HepG2 (cell line): Measurements from ENCODE around the gene CERS6. TPM values are rescaled to one million over a fixed set of nuclear protein-coding genes. Genes with fewer than 3 reads are reported as not detected.
A peak's percentile ranks its signal among the peaks of the same experiment; 100 is the strongest.

Experiments used
- ADNP ChIP-seq: sonication (generic); formaldehyde crosslinking; IDR thresholded peaks from 2 replicates; pipeline ENCODE4 v1.4.0; 2020; ENCODE audit warnings: missing genetic modification reagents
- CHD2 ChIP-seq: IDR thresholded peaks from 2 replicates; pipeline ENCODE4 v1.6.1; 2011; ENCODE audit warnings: low read depth, low read length, improper control_type of control experiment
- ELF4 ChIP-seq: sonication (generic); formaldehyde crosslinking; IDR thresholded peaks from 2 replicates; pipeline ENCODE4 v1.5.0; 2020; ENCODE audit warnings: missing genetic modification reagents, mild to moderate bottlenecking, moderate library complexity, borderline replicate concordance
- KLF16 ChIP-seq, 2 experiments: sonication (generic) in 1 of 2; formaldehyde crosslinking in 1 of 2; IDR thresholded peaks; 2 replicates each; pipeline versions ENCODE4 v1.6.1 to v1.8.0; 2016 to 2023; ENCODE audit warnings: missing genetic modification reagents in 2 of 2, missing compliant biosample characterization in 1 of 2
- ONECUT2 ChIP-seq: sonication (generic); formaldehyde crosslinking; IDR thresholded peaks from 2 replicates; pipeline ENCODE4 v1.4.0; 2020; ENCODE audit warnings: missing genetic modification reagents
- RFXANK ChIP-seq: IDR thresholded peaks from 2 replicates; pipeline ENCODE4 v1.6.1; 2016
- SCMH1 ChIP-seq: sonication (generic); formaldehyde crosslinking; IDR thresholded peaks from 2 replicates; pipeline ENCODE4 v1.9.0; 2021; ENCODE audit warnings: missing genetic modification reagents, mild to moderate bottlenecking, borderline replicate concordance
- ZFP82 ChIP-seq: sonication (generic); formaldehyde crosslinking; IDR thresholded peaks from 2 replicates; pipeline ENCODE4 v1.5.1; 2020; ENCODE audit warnings: mild to moderate bottlenecking, missing genetic modification reagents, borderline replicate concordance
- ZNF552 ChIP-seq: sonication (generic); formaldehyde crosslinking; IDR thresholded peaks from 2 replicates; pipeline ENCODE4 v1.9.0; 2022; ENCODE audit warnings: missing genetic modification reagents, mild to moderate bottlenecking, borderline replicate concordance
- ZNF607 ChIP-seq: sonication (generic); formaldehyde crosslinking; IDR thresholded peaks from 2 replicates; pipeline ENCODE4 v1.5.1; 2020; ENCODE audit warnings: missing genetic modification reagents, mild to moderate bottlenecking, borderline replicate concordance
- polyA plus RNA-seq, 8 experiments: library from polyadenylated mRNA; depleted of rRNA in 3 of 8; stranded (reverse) in 7 of 8; unstranded in 1 of 8; fragments of >200 nt; fragmentation: Illumina TruSeq in 4 of 8; extraction: Trizol in 4 of 8; gene quantifications; 2 replicates each; pipeline versions ENCODE4 v1.2.1 to v1.2.3, GENCODE V29; 2011 to 2016; ENCODE audit warnings: low read depth in 4 of 8, missing spikeins in 1 of 8, mixed read lengths in 1 of 8; ENCODE audit not compliant: insufficient read depth in 1 of 8
- total RNA-seq, 5 experiments: library from RNA; depleted of rRNA; stranded (reverse); fragments of >200 nt; fragmentation: Illumina TruSeq; extraction: Trizol; gene quantifications; 2 replicates each; pipeline ENCODE4 v1.2.3, GENCODE V29; 2016; ENCODE audit warnings: low read depth in 1 of 5
- TF ChIP-seq, protein P1 (sequence below): sonication (generic); formaldehyde crosslinking; IDR thresholded peaks from 2 replicates; pipeline ENCODE4 v1.4.0; 2020; ENCODE audit warnings: mild to moderate bottlenecking, missing genetic modification reagents
- TF ChIP-seq, protein P2 (sequence below): sonication (generic); formaldehyde crosslinking; conservative IDR thresholded peaks from 2 replicates; pipeline ENCODE4 v1.4.0; 2020; ENCODE audit warnings: missing genetic modification reagents
- TF ChIP-seq, protein P3 (sequence below): sonication (generic); formaldehyde crosslinking; IDR thresholded peaks from 2 replicates; pipeline ENCODE4 v1.4.0; 2020; ENCODE audit warnings: mild to moderate bottlenecking, missing genetic modification reagents
- TF ChIP-seq, protein P4 (sequence below): sonication (generic); formaldehyde crosslinking; IDR thresholded peaks from 2 replicates; pipeline ENCODE4 v1.9.0; 2021; ENCODE audit warnings: mild to moderate bottlenecking, missing genetic modification reagents
- TF ChIP-seq, protein P5 (sequence below): sonication (generic); formaldehyde crosslinking; IDR thresholded peaks from 2 replicates; pipeline ENCODE4 v1.4.0; 2020; ENCODE audit warnings: missing genetic modification reagents
- TF ChIP-seq, protein P6 (sequence below): sonication (generic); formaldehyde crosslinking; IDR thresholded peaks from 2 replicates; pipeline ENCODE4 v1.5.0; 2020; ENCODE audit warnings: missing genetic modification reagents

CERS6 gene
- total and polyA plus RNA-seq, 2 of the 13 experiments (the other 11 are each of a cell fraction or from before 2014, with no cell fraction given): 10.1 to 20.3 TPM

DNA sequence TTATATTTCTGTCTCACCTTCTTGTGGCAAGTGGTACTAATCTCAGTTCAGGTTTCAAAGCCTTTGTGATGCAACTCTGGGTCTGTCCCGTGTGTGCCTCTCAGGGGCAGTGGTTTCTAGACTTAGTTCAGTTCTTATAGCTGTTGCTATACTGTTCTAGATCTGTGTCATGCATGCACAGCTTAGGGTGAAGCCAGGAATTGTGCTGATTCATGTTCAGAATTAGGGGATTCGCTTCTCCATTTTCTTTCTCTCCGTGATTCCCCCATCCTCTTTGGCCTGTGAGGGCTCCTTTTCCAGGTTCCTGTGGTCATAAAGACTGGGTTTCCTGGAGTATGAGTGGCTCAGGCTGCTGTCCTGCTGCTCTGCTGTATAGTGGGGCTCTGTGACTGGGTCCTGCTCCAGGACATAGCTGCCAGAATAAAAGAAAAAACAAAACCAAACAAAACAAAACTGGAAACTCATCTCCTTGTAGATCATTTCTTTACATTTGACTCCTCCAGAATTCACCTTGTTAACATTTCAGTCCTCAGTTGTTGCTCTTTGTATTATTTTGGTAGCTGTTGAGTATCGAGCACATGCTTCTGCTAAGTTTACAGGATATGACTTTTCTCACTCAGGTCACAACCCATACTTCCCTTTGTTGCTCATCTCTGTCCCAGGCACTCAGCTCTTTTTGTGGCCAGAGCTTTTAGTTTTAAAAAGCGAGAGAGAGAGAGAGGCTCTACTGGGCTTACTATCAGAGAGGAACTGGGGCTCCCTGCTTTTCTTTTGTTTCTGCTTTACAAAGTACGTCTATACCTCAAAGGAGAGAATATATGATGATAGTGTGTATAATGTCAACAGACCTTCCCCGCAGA is 34.2 kb downstream of the CERS6 start (continued):
- TF ChIP-seq, protein P1, sequence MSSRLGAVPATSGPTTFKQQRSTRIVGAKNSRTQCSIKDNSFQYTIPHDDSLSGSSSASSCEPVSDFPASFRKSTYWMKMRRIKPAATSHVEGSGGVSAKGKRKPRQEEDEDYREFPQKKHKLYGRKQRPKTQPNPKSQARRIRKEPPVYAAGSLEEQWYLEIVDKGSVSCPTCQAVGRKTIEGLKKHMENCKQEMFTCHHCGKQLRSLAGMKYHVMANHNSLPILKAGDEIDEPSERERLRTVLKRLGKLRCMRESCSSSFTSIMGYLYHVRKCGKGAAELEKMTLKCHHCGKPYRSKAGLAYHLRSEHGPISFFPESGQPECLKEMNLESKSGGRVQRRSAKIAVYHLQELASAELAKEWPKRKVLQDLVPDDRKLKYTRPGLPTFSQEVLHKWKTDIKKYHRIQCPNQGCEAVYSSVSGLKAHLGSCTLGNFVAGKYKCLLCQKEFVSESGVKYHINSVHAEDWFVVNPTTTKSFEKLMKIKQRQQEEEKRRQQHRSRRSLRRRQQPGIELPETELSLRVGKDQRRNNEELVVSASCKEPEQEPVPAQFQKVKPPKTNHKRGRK (CRISPR knock-in tag): no peak
- TF ChIP-seq, protein P2, sequence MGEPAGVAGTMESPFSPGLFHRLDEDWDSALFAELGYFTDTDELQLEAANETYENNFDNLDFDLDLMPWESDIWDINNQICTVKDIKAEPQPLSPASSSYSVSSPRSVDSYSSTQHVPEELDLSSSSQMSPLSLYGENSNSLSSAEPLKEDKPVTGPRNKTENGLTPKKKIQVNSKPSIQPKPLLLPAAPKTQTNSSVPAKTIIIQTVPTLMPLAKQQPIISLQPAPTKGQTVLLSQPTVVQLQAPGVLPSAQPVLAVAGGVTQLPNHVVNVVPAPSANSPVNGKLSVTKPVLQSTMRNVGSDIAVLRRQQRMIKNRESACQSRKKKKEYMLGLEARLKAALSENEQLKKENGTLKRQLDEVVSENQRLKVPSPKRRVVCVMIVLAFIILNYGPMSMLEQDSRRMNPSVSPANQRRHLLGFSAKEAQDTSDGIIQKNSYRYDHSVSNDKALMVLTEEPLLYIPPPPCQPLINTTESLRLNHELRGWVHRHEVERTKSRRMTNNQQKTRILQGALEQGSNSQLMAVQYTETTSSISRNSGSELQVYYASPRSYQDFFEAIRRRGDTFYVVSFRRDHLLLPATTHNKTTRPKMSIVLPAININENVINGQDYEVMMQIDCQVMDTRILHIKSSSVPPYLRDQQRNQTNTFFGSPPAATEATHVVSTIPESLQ (CRISPR knock-in tag): no peak
- TF ChIP-seq, protein P3, sequence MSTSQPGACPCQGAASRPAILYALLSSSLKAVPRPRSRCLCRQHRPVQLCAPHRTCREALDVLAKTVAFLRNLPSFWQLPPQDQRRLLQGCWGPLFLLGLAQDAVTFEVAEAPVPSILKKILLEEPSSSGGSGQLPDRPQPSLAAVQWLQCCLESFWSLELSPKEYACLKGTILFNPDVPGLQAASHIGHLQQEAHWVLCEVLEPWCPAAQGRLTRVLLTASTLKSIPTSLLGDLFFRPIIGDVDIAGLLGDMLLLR: no peak
- TF ChIP-seq ELF4: no peak
- TF ChIP-seq, protein P4, sequence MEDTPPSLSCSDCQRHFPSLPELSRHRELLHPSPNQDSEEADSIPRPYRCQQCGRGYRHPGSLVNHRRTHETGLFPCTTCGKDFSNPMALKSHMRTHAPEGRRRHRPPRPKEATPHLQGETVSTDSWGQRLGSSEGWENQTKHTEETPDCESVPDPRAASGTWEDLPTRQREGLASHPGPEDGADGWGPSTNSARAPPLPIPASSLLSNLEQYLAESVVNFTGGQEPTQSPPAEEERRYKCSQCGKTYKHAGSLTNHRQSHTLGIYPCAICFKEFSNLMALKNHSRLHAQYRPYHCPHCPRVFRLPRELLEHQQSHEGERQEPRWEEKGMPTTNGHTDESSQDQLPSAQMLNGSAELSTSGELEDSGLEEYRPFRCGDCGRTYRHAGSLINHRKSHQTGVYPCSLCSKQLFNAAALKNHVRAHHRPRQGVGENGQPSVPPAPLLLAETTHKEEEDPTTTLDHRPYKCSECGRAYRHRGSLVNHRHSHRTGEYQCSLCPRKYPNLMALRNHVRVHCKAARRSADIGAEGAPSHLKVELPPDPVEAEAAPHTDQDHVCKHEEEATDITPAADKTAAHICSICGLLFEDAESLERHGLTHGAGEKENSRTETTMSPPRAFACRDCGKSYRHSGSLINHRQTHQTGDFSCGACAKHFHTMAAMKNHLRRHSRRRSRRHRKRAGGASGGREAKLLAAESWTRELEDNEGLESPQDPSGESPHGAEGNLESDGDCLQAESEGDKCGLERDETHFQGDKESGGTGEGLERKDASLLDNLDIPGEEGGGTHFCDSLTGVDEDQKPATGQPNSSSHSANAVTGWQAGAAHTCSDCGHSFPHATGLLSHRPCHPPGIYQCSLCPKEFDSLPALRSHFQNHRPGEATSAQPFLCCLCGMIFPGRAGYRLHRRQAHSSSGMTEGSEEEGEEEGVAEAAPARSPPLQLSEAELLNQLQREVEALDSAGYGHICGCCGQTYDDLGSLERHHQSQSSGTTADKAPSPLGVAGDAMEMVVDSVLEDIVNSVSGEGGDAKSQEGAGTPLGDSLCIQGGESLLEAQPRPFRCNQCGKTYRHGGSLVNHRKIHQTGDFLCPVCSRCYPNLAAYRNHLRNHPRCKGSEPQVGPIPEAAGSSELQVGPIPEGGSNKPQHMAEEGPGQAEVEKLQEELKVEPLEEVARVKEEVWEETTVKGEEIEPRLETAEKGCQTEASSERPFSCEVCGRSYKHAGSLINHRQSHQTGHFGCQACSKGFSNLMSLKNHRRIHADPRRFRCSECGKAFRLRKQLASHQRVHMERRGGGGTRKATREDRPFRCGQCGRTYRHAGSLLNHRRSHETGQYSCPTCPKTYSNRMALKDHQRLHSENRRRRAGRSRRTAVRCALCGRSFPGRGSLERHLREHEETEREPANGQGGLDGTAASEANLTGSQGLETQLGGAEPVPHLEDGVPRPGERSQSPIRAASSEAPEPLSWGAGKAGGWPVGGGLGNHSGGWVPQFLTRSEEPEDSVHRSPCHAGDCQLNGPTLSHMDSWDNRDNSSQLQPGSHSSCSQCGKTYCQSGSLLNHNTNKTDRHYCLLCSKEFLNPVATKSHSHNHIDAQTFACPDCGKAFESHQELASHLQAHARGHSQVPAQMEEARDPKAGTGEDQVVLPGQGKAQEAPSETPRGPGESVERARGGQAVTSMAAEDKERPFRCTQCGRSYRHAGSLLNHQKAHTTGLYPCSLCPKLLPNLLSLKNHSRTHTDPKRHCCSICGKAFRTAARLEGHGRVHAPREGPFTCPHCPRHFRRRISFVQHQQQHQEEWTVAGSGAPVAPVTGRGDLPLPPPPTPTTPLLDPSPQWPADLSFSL (CRISPR knock-in tag): peak; percentile 31; the same call in 1 of the 2 replicates
- TF ChIP-seq ZFP82 (CRISPR knock-in tag): no peak
- TF ChIP-seq ZNF607: no peak
- no peak for TF ChIP-seq SCMH1 (CRISPR knock-in tag)
- no peak for TF ChIP-seq ADNP (CRISPR knock-in tag)
- TF ChIP-seq RFXANK: no peak
- TF ChIP-seq, protein P5, sequence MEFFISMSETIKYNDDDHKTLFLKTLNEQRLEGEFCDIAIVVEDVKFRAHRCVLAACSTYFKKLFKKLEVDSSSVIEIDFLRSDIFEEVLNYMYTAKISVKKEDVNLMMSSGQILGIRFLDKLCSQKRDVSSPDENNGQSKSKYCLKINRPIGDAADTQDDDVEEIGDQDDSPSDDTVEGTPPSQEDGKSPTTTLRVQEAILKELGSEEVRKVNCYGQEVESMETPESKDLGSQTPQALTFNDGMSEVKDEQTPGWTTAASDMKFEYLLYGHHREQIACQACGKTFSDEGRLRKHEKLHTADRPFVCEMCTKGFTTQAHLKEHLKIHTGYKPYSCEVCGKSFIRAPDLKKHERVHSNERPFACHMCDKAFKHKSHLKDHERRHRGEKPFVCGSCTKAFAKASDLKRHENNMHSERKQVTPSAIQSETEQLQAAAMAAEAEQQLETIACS (CRISPR knock-in tag): no peak
- TF ChIP-seq CHD2: no peak
- TF ChIP-seq ONECUT2 (CRISPR knock-in tag): no peak
- TF ChIP-seq KLF16 (CRISPR knock-in tag; IDR thresholded peaks at IDR 0.05): no peak
- no peak for TF ChIP-seq ZNF552 (CRISPR knock-in tag)
- TF ChIP-seq, protein P6, sequence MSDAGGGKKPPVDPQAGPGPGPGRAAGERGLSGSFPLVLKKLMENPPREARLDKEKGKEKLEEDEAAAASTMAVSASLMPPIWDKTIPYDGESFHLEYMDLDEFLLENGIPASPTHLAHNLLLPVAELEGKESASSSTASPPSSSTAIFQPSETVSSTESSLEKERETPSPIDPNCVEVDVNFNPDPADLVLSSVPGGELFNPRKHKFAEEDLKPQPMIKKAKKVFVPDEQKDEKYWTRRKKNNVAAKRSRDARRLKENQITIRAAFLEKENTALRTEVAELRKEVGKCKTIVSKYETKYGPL (CRISPR knock-in tag): no peak
